Measurements from ENCODE around the gene SOX18. TPM values are rescaled to one million over a fixed set of nuclear protein-coding genes. Genes with fewer than 3 reads are reported as not detected.

SOX18 gene
- total RNA-seq, 4 donors from 2014 or later: 7.5 to 16.9 (median 10.6) TPM

DNA sequence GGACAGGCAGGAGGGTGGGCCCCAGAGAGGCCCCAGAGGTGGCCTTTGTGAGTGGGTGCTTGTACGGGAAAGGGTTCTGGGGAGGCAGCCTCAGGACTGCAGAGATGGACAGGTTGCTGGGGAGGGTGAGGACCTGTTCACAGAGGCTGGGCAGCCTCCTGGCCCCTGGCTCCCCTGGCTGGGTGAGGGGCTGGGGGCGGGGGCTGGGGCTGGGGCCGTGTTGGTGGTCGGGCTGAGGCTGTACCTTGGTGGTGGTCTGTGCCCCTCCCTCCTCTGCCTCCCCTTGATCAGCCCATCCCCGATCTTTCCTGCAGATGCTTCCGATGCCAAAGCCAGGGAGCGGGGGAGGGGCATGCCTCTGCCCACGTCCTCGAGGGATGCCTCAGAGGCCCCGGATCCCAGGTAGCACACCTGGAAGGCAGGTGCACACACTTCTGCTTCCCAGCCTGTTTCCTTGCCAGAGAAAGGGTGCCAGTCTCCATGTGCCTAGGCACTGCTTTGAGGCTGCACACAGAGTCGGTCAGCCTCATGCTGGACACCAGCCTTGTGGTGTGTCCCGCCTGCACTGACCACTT is 18.4 kb upstream of the SOX18 start:
- TF ChIP-seq POLR2A (IDR thresholded peaks at IDR 0.05): no peak
- TF ChIP-seq, protein P1, sequence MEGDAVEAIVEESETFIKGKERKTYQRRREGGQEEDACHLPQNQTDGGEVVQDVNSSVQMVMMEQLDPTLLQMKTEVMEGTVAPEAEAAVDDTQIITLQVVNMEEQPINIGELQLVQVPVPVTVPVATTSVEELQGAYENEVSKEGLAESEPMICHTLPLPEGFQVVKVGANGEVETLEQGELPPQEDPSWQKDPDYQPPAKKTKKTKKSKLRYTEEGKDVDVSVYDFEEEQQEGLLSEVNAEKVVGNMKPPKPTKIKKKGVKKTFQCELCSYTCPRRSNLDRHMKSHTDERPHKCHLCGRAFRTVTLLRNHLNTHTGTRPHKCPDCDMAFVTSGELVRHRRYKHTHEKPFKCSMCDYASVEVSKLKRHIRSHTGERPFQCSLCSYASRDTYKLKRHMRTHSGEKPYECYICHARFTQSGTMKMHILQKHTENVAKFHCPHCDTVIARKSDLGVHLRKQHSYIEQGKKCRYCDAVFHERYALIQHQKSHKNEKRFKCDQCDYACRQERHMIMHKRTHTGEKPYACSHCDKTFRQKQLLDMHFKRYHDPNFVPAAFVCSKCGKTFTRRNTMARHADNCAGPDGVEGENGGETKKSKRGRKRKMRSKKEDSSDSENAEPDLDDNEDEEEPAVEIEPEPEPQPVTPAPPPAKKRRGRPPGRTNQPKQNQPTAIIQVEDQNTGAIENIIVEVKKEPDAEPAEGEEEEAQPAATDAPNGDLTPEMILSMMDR (IDR thresholded peaks at IDR 0.05): no peak
- DNase-seq: no peak
- Histone ChIP-seq H3K27me3 (no peaks in the 10 kb centered on the region), H3K4me1 (peaks cover 10 to 17% of the 10 kb centered on the region in 2 donors), H3K36me3 (no peaks in the 10 kb centered on the region), H3K27ac (no peak overlapping the region), H3K9me3 (no peaks in the 10 kb centered on the region), H3K4me3 (replicated peaks in 1 of 3) (no peak overlapping the region)
- intact Hi-C loops (cut with DNase I): loop anchor here (10.0 kb wide), 1 partner anchor 533 kb away; the partner anchor contains the start of gene PTK6
- WGBS, 2 donors: 59 to 80% methylated on average over 5 to 6 of the region's 12 CpGs

DNA sequence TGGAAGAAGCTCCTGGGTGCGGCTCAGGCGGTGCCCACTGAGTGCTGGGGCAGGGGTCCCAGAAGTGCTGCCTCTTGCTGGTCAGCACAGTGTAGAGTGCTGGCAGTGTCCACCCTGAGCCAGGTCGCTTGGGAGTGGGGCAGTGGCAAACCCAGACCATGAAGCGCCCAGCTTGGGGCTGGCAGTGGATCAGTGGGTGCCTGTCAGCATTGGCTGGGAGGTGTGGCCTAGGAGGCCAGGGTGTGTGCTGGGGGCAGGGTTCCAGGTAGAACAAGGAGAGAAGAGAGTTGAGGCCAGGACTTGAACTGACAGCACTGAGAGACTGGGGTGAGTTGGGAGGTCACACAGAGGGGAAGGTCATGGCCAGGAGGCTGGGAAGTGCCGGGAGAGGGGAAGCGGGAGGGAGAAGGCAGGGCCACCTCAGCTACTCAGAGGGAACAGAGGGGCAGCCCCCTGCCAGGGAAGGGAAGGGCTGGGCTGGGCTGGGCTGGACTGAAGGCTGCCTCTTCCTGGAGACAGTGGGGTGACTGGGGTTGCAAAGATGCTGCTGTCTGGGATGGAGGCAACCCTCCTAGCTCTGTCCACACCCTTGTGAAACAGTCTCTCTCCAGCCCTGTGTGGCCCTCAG is 17.7 kb upstream of the SOX18 start:
- H3K36me3 ChIP-seq: no peaks in the 10 kb centered on the region
- peaks cover 16 to 23% of the 10 kb centered on the region in 2 donors for H3K4me1 ChIP-seq
- WGBS, 2 donors: 90 to 100% methylated on average over 4 to 5 of the region's 6 CpGs
- H3K4me3 ChIP-seq (replicated peaks in 1 of 3): no peak overlapping the region
- no peaks in the 10 kb centered on the region for H3K9me3 ChIP-seq
- no peak for TF ChIP-seq POLR2A (IDR thresholded peaks at IDR 0.05)
- TF ChIP-seq, protein P1 (IDR thresholded peaks at IDR 0.05): no peak
- intact Hi-C loops (cut with DNase I): loop anchor here (10.0 kb wide), 1 partner anchor 532 kb away; the partner anchor contains the start of gene PTK6
- DNase-seq: no peak
- H3K27me3 ChIP-seq: no peaks in the 10 kb centered on the region
- no peak overlapping the region for H3K27ac ChIP-seq

DNA sequence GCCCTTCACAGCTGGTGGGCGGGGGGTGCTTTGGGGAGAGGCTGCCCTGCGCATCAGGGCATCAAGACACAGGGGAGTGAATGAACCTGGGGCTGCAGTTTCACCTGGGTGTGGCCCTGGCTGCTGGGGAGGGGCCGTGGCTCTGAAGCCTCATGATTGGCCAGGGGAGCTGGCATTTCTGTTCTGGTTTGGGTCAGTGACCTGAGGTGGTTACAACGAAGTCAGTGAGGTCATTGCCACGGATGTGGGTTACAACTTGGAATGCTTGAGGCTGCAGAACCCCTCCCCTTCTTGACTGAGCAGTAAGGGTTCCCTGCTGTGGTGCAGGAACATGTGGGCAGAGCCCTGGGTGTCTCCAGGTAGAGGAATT is 16.5 kb upstream of the SOX18 start:
- intact Hi-C loops (cut with DNase I): loop anchor here (10.0 kb wide), 1 partner anchor 531 kb away; the partner anchor contains the start of gene PTK6
- H3K9me3 ChIP-seq: no peaks in the 10 kb centered on the region
- 33 to 62% methylated on average over 3 to 5 of the region's 5 CpGs for WGBS, 2 donors

DNA sequence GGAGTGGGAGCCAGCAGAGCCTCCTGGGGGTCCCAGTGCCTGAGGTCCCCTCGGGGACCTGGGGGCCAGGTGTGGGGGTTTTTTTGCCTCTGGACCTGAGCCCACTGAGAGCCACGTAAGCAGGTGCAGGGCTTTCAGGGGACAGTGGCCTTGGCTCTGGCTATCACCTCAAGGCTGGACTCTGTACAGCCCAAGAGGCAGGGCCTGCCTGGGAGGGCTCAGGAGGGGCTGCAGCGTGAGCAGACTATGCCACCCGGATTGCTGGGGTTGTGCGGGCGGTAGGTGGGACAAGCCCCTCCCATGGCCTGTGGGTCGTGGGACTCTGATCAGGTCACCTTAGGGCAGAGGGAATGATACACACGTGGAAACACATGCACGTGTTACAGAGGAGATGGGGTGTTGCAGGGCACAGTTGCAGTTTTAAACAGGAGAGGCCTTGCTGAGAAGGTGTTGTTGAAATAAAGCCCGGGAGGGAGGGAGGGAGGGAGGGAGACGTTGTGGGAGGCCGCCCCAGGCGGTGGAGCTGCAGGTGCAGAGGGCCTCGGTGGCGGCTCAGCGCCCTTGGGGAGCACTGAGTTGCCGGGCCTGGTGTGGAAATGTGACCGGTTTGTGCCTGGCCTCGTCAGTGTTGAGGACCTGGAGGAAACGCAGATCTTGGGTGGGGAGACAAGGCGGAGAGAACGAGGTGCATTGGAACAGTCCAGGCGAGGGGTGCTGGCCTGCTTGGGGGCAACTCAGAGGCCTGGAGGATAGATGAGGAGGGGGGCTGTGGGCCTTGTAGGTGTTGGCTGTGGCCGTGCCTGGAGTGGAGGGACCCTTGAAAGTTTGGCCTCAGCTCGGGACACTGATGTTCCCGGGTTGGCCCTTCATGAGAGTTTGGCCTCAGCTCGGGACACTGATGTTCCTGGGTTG is 15.9 kb upstream of the SOX18 start:
- no peak for DNase-seq
- H3K4me3 ChIP-seq (replicated peaks in 1 of 3): no peak overlapping the region
- H3K27ac ChIP-seq: no peak overlapping the region
- H3K36me3 ChIP-seq: no peaks in the 10 kb centered on the region
- no peak for TF ChIP-seq POLR2A (IDR thresholded peaks at IDR 0.05)
- TF ChIP-seq, protein P1 (IDR thresholded peaks at IDR 0.05): no peak
- H3K27me3 ChIP-seq: no peaks in the 10 kb centered on the region
- H3K4me1 ChIP-seq: peaks cover 16 to 24% of the 10 kb centered on the region in 2 donors
- intact Hi-C loops (cut with DNase I): loop anchor here (10.0 kb wide), 1 partner anchor 531 kb away; the partner anchor contains the start of gene PTK6
- WGBS, 2 donors: 56 to 57% methylated on average over 24 to 26 of the region's 27 CpGs
- H3K9me3 ChIP-seq: no peaks in the 10 kb centered on the region

More for the DNA sequence above, 16.5 kb upstream of the SOX18 start:
- no peak overlapping the region for H3K4me3 ChIP-seq (replicated peaks in 1 of 3)
- no peak for DNase-seq
- TF ChIP-seq, protein P1 (IDR thresholded peaks at IDR 0.05): no peak
- no peak for TF ChIP-seq POLR2A (IDR thresholded peaks at IDR 0.05)
- H3K36me3 ChIP-seq: no peaks in the 10 kb centered on the region
- peaks cover 16 to 24% of the 10 kb centered on the region in 2 donors for H3K4me1 ChIP-seq
- no peak overlapping the region for H3K27ac ChIP-seq
- no peaks in the 10 kb centered on the region for H3K27me3 ChIP-seq

Data from thyroid gland (tissue), 4 donors.